AG09319 (cell line): ENCODE data around the gene KLHL7.

Experiments
- DNase-seq: peaks from one replicate; pipeline ENCODE4 v3.0.0-alpha.2; 2010; ENCODE audit warnings: low read depth; ENCODE audit errors: extremely low read depth
- TF ChIP-seq, protein P1 (sequence below): IDR thresholded peaks from 2 replicates; pipeline ENCODE4 v1.5.1; 2011; ENCODE audit warnings: low read depth, mild to moderate bottlenecking, inconsistent platforms, low read length, moderate library complexity

Gene KLHL7

GRCh38 chr7:23108995-23109394 is 3.4 kb downstream of the KLHL7 start:
- no peak for DNase-seq

DNA sequence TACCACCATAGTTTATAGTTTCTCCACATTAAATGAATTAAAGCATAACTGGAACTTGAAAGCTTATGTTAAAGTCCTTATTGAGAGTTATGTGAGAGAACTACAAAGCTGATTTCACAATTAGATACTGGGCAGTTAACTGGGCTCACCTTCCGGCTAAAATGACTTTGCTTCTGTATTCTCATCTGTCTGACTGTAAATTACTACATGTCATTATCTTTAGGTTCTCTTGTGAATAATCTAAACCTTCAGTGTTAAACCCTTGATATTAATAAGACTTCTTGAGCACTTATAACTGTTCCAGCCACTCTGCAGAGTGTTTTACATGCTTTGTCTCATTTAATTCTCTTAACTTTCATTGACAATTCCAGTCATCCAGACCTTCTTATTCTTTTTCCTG is 3.9 kb downstream of the KLHL7 start:
- DNase-seq = no peak
- TF ChIP-seq, protein P1, sequence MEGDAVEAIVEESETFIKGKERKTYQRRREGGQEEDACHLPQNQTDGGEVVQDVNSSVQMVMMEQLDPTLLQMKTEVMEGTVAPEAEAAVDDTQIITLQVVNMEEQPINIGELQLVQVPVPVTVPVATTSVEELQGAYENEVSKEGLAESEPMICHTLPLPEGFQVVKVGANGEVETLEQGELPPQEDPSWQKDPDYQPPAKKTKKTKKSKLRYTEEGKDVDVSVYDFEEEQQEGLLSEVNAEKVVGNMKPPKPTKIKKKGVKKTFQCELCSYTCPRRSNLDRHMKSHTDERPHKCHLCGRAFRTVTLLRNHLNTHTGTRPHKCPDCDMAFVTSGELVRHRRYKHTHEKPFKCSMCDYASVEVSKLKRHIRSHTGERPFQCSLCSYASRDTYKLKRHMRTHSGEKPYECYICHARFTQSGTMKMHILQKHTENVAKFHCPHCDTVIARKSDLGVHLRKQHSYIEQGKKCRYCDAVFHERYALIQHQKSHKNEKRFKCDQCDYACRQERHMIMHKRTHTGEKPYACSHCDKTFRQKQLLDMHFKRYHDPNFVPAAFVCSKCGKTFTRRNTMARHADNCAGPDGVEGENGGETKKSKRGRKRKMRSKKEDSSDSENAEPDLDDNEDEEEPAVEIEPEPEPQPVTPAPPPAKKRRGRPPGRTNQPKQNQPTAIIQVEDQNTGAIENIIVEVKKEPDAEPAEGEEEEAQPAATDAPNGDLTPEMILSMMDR = no peak

More at GRCh38 chr7:23108995-23109394, 3.4 kb downstream of the KLHL7 start:
- TF ChIP-seq, protein P1 = no peak

- no peak for DNase-seq
- TF ChIP-seq, protein P1 = no peak
Measured at GRCh38 chr7:23114896-23115295, 9.3 kb downstream of the KLHL7 start.

DNA sequence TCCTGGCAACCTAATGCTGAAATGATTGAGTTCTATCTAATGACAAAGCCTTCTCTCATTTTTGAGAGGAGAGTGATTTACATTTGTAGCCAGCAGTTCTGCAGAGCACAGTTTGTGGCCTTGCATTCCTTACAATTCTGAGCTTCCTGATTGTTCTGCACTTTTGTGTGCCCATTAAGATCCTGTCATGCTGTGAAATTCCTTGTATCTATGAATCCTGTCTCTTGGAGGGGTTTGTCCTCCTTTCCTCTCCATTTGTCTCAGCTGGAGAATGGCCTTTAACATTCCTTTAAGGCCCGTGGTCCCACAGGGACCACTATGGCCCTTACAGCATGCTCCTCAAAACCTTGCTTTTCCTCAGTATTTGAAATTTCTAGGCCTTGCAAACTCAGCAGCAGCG is 10.4 kb downstream of the KLHL7 start:
- DNase-seq = no peak
- TF ChIP-seq, protein P1 = no peak

GRCh38 chr7:23117841-23118240 is 12.3 kb downstream of the KLHL7 start:
- no peak for DNase-seq
- TF ChIP-seq, protein P1 = no peak

GRCh38 chr7:23120106-23120505 is 14.5 kb downstream of the KLHL7 start:
- no peak for DNase-seq
- TF ChIP-seq, protein P1 = no peak

DNA sequence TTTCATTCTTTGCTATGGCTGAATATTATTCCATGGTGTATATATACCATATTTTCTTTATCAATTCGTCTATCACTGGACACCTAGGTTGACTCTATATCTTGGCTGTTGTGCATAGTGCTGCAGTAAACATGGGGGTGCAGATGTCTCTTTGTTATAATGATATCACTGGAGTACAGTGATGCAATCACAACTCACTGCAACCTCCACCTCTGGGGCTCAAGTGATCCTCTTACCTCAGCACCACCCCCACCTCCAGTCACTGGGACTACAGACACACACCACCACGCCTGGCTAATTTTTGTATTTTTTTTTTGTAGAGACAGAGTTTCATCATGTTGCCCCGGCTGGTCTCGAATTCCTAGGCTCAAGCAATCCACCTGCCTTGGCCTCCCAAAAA is 15.6 kb downstream of the KLHL7 start:
- DNase-seq = no peak
- TF ChIP-seq, protein P1 = no peak
